Measurements from ENCODE around the gene NPAS3.

NPAS3 gene

DNA sequence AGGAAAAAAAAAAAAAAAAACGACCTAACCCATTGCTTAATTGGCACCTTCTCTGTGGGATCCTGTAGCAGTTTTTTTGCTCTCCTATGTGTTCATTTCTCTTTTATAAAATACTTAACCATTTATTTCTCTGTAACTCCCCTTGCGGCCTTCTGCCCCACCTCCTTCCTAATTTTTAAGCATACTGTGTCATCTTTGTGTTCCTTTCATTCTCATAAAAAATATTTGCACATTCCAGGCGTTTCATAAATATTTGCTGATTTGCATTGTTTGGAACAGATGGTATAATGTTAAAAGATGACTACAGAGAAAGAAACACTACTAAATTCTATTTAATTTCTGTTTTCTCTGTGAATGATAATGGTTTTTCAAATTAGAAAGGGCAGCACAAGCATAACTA, 77.9 kb downstream of the NPAS3 start:
- DNase-seq (ENCODE audit: low spot score), result no peak

DNA sequence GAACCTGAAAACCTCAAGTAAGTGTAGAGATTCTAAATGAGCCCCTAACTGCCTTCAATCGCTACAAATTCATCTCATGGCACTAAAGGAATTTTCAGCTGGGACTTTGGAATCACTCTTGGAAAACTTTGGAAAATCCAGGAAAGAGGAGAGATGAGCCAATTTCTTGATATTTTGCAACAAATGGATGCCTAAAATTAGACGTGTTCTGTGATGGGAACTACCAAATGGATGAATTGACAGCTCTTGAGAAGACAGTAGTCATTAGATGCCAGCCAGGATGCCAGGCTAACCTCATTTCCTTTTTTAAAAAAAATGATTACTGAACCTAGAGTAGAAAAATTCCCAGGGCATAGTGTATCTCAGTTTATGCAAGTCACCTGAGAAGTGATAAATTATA, 78.3 kb downstream of the NPAS3 start:
- no peak for DNase-seq (ENCODE audit: low spot score)

- no peak for DNase-seq (ENCODE audit: low spot score)
Measured at GRCh38 chr14:33019346-33019745, 80.7 kb downstream of the NPAS3 start.

DNA sequence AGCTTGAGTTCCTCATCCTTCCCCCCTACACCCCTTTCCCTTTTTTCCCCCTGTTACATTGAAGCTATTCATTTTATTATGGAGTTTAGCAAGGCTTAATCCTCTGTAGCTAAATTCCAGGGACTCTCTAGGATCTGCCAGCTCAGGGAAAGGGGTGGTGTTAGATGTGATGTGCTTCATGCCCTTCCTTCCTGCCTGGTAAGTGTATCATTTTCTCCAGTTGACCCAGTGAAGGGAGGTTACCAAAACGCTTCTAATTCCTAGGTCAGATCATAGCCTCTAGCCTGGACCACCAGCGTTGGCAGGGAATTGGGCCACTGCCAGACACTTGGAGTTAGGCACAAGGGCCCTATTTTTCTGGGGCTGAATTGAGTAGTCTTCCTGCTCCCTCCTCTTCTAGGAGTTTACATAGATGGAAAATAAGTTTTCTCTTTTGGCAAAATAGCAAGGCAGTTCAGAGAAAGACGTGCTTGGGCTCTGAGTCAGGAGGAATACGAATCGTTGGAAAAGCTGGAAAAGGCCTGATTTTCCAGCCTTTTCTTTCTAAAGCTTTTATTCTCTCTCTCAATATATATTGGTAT, 88.3 kb downstream of the NPAS3 start:
- no peak for DNase-seq (ENCODE audit: low spot score)

DNA sequence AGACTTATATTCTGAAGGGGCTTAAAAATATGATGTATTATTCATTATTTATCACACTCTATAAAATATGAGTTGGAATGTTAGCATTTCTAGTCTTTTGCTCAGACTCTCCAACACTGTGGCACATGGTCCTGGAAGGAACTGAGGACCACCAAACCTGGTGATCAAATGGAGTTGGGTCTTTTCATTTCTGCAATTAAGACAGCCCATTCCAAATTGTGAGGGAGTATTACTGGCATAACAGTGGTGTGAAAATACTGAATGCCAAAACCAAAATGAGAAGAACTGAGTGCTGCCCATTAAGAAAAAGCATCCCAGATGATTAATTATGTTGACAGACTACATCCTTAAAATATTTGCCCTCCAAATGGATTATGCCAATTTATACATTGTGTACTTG, 90.8 kb downstream of the NPAS3 start:
- DNase-seq (ENCODE audit: low spot score), result no peak

- DNase-seq (ENCODE audit: low spot score), result no peak
Measured at GRCh38 chr14:33030386-33030785, 91.7 kb downstream of the NPAS3 start.

DNA sequence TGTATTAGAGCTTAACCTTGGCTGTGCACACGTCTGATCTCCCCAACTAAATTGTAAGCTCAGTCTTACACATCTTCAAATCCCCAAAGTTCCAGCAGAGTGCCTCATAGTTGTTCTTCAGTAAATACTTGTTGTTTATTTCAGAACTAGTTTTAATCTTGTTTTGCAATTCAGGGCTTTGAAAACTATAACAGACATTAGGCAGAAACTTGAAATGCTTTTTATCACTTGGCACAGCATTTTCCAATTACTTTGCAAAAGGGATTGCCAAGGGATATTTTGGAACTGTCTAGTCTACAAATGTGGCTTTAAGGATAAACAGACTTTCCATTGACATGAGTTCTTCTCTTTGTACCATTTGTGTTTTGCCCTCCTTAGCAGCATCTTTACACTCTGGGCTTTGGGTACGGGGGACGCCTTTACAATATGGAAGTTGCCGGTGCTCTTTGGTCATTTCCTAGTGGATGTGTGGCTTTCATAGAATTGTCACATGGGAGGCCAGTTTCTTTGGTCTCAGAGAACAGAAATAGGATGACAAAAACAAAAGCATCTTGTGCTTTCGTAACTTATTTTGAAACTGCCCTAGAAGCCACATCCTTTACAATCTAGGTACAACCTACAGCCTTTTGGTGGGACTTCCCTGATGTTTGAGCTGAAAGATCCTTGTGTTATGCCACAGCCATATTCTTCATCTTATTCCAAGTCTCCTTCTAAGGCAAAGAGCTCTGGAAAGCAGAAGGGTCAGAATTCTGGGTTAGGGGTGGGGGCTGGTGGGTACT, 96.9 kb downstream of the NPAS3 start:
- DNase-seq (ENCODE audit: low spot score), result no peak

GRCh38 chr14:33039311-33039710, 100.6 kb downstream of the NPAS3 start:
- no peak for DNase-seq (ENCODE audit: low spot score)

- DNase-seq (ENCODE audit: low spot score), result peak; percentile 31
Measured at GRCh38 chr14:33040372-33041140, 101.9 kb downstream of the NPAS3 start.

DNA sequence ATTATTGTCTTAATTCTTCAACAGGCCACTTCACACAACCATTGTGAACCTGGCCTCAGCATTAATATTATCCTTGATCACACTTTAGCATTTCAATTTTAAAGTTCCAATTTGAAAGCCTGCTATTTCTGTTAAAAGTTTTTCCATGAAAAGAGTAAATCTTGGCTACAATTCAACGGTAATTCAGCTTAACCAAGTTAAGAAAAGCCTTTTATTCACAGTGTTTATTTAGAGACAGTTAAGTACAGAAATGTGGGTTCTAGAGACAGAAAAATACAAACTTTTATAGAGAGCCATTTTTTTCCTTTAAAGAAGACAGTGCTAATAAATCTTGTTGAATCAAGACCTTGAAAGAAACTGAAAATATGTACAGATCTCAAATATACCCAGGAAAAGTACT, 103.9 kb downstream of the NPAS3 start:
- no peak for DNase-seq (ENCODE audit: low spot score)

DNA sequence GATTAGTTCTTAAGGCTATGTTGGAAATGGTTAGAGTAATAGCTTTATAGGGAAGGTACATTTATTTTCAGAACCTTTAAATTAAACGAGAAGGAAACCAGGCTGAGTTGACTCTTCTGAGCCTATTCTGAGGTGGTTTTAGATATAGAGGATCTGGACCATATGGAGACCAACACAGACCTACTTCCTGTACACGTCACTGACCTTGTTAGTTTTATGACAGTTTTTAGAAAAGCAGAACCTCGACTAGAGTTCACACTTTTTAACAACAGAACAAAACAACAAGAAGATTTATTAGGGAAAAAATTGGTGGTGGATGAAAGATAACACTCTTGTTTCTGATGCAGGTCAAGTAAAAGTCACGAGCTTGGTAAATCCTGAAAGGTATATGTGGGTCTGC, 107.1 kb downstream of the NPAS3 start:
- peak; percentile 1 for DNase-seq (ENCODE audit: low spot score)

- no peak for DNase-seq (ENCODE audit: low spot score)
Measured at GRCh38 chr14:33052943-33053342, 114.3 kb downstream of the NPAS3 start.

GRCh38 chr14:33056213-33056612, 117.5 kb downstream of the NPAS3 start:
- no peak for DNase-seq (ENCODE audit: low spot score)

DNA sequence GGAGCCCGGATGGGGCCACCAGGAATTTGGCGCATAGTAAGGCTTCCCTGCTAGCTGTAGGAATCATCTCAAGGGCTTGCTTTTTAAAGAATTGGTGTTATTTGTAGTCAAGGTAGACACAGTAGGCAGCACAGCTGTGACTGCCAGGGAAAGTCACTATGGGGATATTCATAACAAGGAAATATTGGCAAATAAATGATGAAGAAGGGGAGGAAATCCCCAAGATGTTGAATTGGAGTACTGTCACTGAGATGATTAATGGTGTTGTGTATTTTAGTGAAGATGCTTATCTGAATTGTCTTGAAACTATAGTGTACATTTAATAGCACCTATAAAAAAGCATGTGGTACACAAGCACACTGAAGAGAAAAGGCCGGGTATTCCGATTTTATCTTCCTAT, 118.9 kb downstream of the NPAS3 start:
- no peak for DNase-seq (ENCODE audit: low spot score)

GRCh38 chr14:33061667-33062325, 123.1 kb downstream of the NPAS3 start:
- no peak for DNase-seq (ENCODE audit: low spot score)

DNA sequence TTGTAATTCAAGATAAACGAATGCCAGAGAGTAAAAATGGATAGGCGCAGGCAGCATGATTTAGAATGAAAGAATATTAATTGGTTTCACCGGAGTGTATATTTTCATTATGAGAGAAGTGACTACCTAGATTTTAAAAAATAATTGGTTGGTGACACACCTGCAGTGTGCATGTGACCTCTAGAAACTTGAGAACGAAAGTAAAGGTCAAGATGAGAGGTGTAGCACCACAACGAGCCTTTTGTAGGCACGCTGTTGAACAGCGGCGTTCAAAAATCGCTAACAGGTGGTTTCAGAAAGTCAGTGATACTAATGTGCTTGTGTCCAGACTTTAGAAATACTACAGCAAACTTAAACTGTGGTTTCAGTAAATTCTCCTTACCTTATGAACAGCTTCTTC, 123.8 kb downstream of the NPAS3 start:
- no peak for DNase-seq (ENCODE audit: low spot score)

- DNase-seq (ENCODE audit: low spot score), result no peak
Measured at GRCh38 chr14:33062881-33063280, 124.2 kb downstream of the NPAS3 start.

GRCh38 chr14:33063521-33063920, 124.8 kb downstream of the NPAS3 start:
- DNase-seq (ENCODE audit: low spot score), result no peak

GRCh38 chr14:33065634-33066033, 127.0 kb downstream of the NPAS3 start:
- DNase-seq (ENCODE audit: low spot score), result no peak

DNA sequence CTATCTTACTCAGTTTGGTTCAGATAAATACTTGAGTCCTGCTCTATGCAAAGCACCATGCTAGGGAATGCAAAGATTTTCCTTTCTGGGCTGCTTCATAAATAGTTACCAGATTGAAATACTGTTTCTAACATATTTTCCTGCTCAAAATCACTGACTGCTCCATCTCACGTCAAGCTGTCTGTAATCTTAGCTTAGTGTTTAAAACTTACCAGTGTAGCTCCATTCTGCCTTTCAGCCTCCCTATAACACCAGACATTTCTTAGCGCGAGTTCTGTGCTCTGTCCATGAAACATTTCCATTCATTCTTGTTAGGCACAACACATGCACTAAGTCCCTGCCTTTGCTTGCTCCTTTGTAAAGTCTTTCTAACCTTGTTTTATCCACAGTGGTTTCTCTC, 129.4 kb downstream of the NPAS3 start:
- DNase-seq (ENCODE audit: low spot score), result no peak

DNA sequence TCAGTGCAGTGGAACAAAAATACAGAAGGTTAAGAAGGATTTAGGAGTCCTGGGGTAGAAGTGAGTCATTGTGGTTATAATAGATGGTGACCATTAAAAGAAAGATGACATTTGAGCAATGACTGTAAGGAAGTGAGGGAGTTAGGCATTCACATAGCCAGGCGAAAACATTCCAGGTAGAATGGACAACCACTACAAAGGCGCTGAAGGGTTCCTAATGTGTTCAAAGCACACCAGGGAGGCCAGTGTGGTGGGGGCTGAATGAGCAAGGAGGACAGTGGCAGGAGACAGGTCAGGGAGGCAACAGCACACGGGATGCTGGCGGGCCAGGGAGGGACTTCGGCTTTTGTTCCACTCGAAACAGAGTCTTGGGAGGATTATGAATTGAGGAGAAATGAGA, 129.9 kb downstream of the NPAS3 start:
- no peak for DNase-seq (ENCODE audit: low spot score)

- DNase-seq (ENCODE audit: low spot score), result no peak
Measured at GRCh38 chr14:33070475-33070874, 131.8 kb downstream of the NPAS3 start.

DNA sequence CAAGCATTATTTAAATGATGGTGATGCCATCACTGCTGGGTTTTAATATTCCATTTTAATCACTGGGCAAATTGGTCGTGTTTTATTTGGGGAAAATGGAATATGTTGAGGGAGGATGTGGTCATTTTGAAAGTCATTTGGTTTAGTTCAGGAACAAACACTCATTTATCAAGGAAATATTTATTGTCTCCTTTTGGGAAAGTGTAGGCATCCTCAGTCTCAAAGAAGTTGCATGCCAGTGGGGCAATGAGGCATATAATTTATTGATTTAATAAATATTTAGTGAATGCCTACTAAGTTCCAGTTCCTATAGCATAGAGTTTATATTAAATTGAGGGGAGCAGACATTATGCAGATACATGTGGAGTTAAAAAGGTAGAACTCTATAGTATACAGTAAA, 134.3 kb downstream of the NPAS3 start:
- no peak for DNase-seq (ENCODE audit: low spot score)

Measured in NAMALWA (cell line).